CD4-positive, alpha-beta T cell (primary cell): ENCODE measurements around the gene GRK2. TPM values are rescaled to one million over a fixed set of nuclear protein-coding genes. Genes with fewer than 3 reads are reported as not detected.
A peak's percentile ranks its signal among the peaks of the same experiment; 100 is the strongest.

Experiments used
- ATAC-seq: fragments of 200-7000 bp; cut with Tn5 transposase; one replicate; pipeline ENCODE4 v1.10.0; 2022; ENCODE audit warnings: mild to moderate bottlenecking; ENCODE audit not compliant: poor library complexity
- CTCF ChIA-PET: fragments of 350-600 bp; sonication (Branson Sonifier 250); formaldehyde crosslinking; loops from one replicate; lab custom pipeline; 2021; ENCODE audit warnings: antibody characterized with exemption, inconsistent platforms; lab: Charles Lee
- POLR2A ChIA-PET: fragments of 350-600 bp; sonication (Branson Sonifier 250); formaldehyde crosslinking; loops from one replicate; lab custom pipeline; 2021; ENCODE audit warnings: antibody characterized with exemption, inconsistent platforms; lab: Charles Lee
- DNase-seq, 14 experiments: peaks; one replicate each; pipeline ENCODE4 v3.0.0-alpha.2; 2013 to 2020; ENCODE audit warnings: mixed read lengths in 2 of 14
- H3K27ac ChIP-seq, 2 donors: one replicate each; pipeline versions ENCODE4 v1.5.1 to v1.7.0; 2013; ENCODE audit warnings: low read length in 2 of 2, low read depth in 1 of 2, mild to moderate bottlenecking in 1 of 2
- H3K27me3 ChIP-seq, 2 experiments: 1 replicate in 1 of 2; 2 replicates in 1 of 2; pipeline versions ENCODE4 v1.6.1 to v1.7.0; 2013; ENCODE audit warnings: low read length in 2 of 2, control low read depth in 1 of 2, mild to moderate bottlenecking in 1 of 2, moderate library complexity in 1 of 2; ENCODE audit not compliant: insufficient read depth in 2 of 2, control insufficient read depth in 1 of 2
- H3K36me3 ChIP-seq: one replicate; pipeline ENCODE4 v1.6.1; 2013; ENCODE audit warnings: low read length, control low read depth; ENCODE audit not compliant: insufficient read depth
- H3K4me1 ChIP-seq: one replicate; pipeline ENCODE4 v1.6.1; 2013; ENCODE audit warnings: low read length, control low read depth; ENCODE audit not compliant: insufficient read depth
- H3K4me3 ChIP-seq: one replicate; pipeline ENCODE4 v1.5.1; 2013; ENCODE audit warnings: mild to moderate bottlenecking, low read length, moderate library complexity
- H3K9me3 ChIP-seq, 2 experiments: 1 replicate in 1 of 2; 2 replicates in 1 of 2; pipeline versions ENCODE4 v1.6.1 to v1.7.0; 2013; ENCODE audit warnings: low read length in 2 of 2, mild to moderate bottlenecking in 2 of 2, control low read depth in 1 of 2, moderate library complexity in 1 of 2; ENCODE audit not compliant: control insufficient read depth in 1 of 2, insufficient read depth in 1 of 2
- H3K27ac Mint-ChIP-seq: one replicate; pipeline ENCODE4 v1.8.0; 2020; ENCODE audit warnings: mixed read lengths
- H3K27me3 Mint-ChIP-seq: one replicate; pipeline ENCODE4 v1.8.0; 2021; ENCODE audit warnings: mixed read lengths
- H3K36me3 Mint-ChIP-seq: one replicate; pipeline ENCODE4 v1.8.0; 2021; ENCODE audit warnings: low read depth, mixed read lengths
- H3K4me1 Mint-ChIP-seq: one replicate; pipeline ENCODE4 v1.8.0; 2021; ENCODE audit warnings: low read depth, mixed read lengths
- H3K4me3 Mint-ChIP-seq: one replicate; pipeline ENCODE4 v1.8.0; 2020; ENCODE audit warnings: mild to moderate bottlenecking, mixed read lengths
- H3K9me3 Mint-ChIP-seq: one replicate; pipeline ENCODE4 v1.8.0; 2020; ENCODE audit warnings: mixed read lengths
- intact Hi-C, 2 experiments: fragments of 100-400 bp; cut with DNase I in 1 of 2; cut with micrococcal nuclease in 1 of 2; formaldehyde crosslinking; loops; one replicate each; pipeline versions ENCODE4 v1.15.1 to v1.9.0; 2023 to 2025; cut with DNase I, micrococcal nuclease
- total RNA-seq, 174 experiments: library from RNA in 2 of 174; stranded (reverse) in 2 of 174; gene quantifications; one replicate each; pipeline ENCODE4 v1.2.3 and lab custom pipeline; 2021 to 2026
- TF ChIP-seq, protein P1 (sequence below): fragments of 200-600 bp; IDR thresholded peaks from one replicate; pipeline ENCODE4 v1.8.0; 2022; ENCODE audit warnings: antibody characterized with exemption, mild to moderate bottlenecking

The GRK2 gene
- total RNA-seq, 2 experiments from 2014 or later: 309 to 325 TPM

DNA sequence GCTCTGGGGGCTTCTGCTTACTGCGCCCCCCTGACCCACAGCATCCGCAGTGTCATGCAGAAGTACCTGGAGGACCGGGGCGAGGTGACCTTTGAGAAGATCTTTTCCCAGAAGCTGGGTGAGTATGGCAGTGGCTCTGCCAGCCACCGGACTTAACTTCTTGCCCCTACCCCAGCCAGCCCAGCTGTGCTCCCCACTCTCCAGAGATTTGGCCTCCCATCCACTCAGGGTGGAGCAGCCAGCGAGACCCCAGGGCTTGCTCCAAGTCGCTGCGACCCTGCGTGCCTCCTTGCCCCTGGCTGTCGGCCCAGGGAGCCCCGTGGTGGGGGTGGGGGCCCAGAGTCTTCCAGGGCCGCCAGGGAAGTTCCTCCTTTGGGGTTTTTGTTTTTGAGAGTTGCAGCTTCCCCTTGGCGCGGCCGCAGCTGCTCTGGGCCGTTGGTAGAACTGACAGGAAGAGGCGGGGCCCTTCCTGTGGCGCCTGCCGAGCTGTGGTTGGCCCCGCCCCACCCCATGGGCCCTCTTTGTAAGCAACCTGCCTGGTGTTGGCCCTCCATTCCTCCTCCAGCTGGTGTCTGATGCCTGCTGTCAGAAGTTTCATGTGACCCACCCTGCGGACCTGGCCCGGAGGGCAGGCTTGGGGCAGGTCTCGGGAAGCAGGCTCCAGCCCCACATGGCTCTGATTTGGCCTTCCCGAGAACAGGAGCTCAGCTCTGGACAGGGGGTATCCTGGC is 11.1 kb downstream of the GRK2 start:
- H3K27me3 Mint-ChIP-seq: no peaks in the 10 kb centered on the region
- no peaks in the 10 kb centered on the region for H3K27me3 ChIP-seq
- H3K9me3 Mint-ChIP-seq: no peaks in the 10 kb centered on the region
- ChIA-PET POLR2A (interaction anchor here (0.6 to 5.3 kb wide), 23 partner anchors 10 to 1778 kb away, joined by 3 to 191 read pairs (median 5); partner anchors contain the start of genes ANKRD13D, GRK2, KDM2A and MALAT1), CTCF (interaction anchor here (0.6 to 4.1 kb wide), 5 partner anchors 10 to 113 kb away, joined by 4 to 26 read pairs (median 7); partner anchors contain the start of gene ANKRD13D)
- H3K36me3 ChIP-seq: peaks cover 87% of the 10 kb centered on the region
- DNase-seq (peak; percentile 81 to 98 (median 93)), ATAC-seq (peak; percentile 93)
- peak overlapping the region; percentile 91 for H3K4me3 Mint-ChIP-seq
- peaks cover 70% of the 10 kb centered on the region for H3K36me3 Mint-ChIP-seq
- H3K27ac Mint-ChIP-seq: peak overlapping the region; percentile 90
- TF ChIP-seq, protein P1, sequence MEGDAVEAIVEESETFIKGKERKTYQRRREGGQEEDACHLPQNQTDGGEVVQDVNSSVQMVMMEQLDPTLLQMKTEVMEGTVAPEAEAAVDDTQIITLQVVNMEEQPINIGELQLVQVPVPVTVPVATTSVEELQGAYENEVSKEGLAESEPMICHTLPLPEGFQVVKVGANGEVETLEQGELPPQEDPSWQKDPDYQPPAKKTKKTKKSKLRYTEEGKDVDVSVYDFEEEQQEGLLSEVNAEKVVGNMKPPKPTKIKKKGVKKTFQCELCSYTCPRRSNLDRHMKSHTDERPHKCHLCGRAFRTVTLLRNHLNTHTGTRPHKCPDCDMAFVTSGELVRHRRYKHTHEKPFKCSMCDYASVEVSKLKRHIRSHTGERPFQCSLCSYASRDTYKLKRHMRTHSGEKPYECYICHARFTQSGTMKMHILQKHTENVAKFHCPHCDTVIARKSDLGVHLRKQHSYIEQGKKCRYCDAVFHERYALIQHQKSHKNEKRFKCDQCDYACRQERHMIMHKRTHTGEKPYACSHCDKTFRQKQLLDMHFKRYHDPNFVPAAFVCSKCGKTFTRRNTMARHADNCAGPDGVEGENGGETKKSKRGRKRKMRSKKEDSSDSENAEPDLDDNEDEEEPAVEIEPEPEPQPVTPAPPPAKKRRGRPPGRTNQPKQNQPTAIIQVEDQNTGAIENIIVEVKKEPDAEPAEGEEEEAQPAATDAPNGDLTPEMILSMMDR: no peak
- intact Hi-C loops: loop anchor here (1.0 kb wide), 4 partner anchors 9 to 40 kb away; no protein-coding TSS in a partner anchor
- H3K9me3 ChIP-seq: no peaks in the 10 kb centered on the region
- H3K27ac ChIP-seq: peak overlapping the region; percentile 76 to 97
- H3K4me3 ChIP-seq: peak overlapping the region; percentile 43
- peaks cover 64% of the 10 kb centered on the region for H3K4me1 Mint-ChIP-seq
- H3K4me1 ChIP-seq: peaks cover 100% of the 10 kb centered on the region

GRCh38 chr11:67278135-67278938 is 12.1 kb downstream of the GRK2 start:
- POLR2A ChIA-PET: interaction anchor here (0.8 to 5.3 kb wide), 20 partner anchors 9 to 1779 kb away, joined by 3 to 191 read pairs (median 6); partner anchors contain the start of genes ANKRD13D, GRK2, KDM2A and MALAT1
- Histone ChIP-seq H3K27ac (peak overlapping the region; percentile 76 to 97), H3K4me3 (peak overlapping the region; percentile 43), H3K27me3 (no peaks in the 10 kb centered on the region), H3K36me3 (peaks cover 87% of the 10 kb centered on the region), H3K9me3 (no peaks in the 10 kb centered on the region), H3K4me1 (peaks cover 100% of the 10 kb centered on the region)
- CTCF ChIA-PET: interaction anchor here (1.2 to 4.1 kb wide), 3 partner anchors 10 to 40 kb away, joined by 7 to 26 read pairs (median 18); partner anchors contain the start of gene ANKRD13D
- TF ChIP-seq, protein P1: no peak
- no peak for ATAC-seq
- H3K36me3 Mint-ChIP-seq: peaks cover 79% of the 10 kb centered on the region
- intact Hi-C loops: no loop called here
- H3K4me1 Mint-ChIP-seq: peaks cover 57% of the 10 kb centered on the region
- peak in 1 of 14 experiments; percentile 13 for DNase-seq
- H3K27ac Mint-ChIP-seq: peak overlapping the region; percentile 90
- peak overlapping the region; percentile 91 for H3K4me3 Mint-ChIP-seq
- no peaks in the 10 kb centered on the region for H3K9me3 Mint-ChIP-seq
- H3K27me3 Mint-ChIP-seq: no peaks in the 10 kb centered on the region

- intact Hi-C loops: no loop called here
Measured at GRCh38 chr11:67278939-67279588, 12.8 kb downstream of the GRK2 start.

More at GRCh38 chr11:67278939-67279588, 12.8 kb downstream of the GRK2 start:
- ChIA-PET CTCF (interaction anchor here (0.5 to 2.2 kb wide), 4 partner anchors 10 to 108 kb away, joined by 3 to 18 read pairs (median 4); no protein-coding TSS in a partner anchor), POLR2A (interaction anchor here (1.8 to 5.3 kb wide), 3 partner anchors 9 to 11 kb away, joined by 15 to 191 read pairs (median 65); partner anchors contain the start of genes ANKRD13D and GRK2)
- H3K9me3 ChIP-seq: no peaks in the 10 kb centered on the region
- H3K9me3 Mint-ChIP-seq: no peaks in the 10 kb centered on the region
- peaks cover 100% of the 10 kb centered on the region for H3K4me1 ChIP-seq
- H3K4me3 ChIP-seq: peak overlapping the region; percentile 43
- peaks cover 89% of the 10 kb centered on the region for H3K36me3 ChIP-seq
- peak overlapping the region; percentile 76 to 97 for H3K27ac ChIP-seq
- H3K36me3 Mint-ChIP-seq: peaks cover 86% of the 10 kb centered on the region
- no peaks in the 10 kb centered on the region for H3K27me3 Mint-ChIP-seq
- peak overlapping the region; percentile 34 for H3K4me3 Mint-ChIP-seq
- ATAC-seq (no peak), DNase-seq (peak in 1 of 14 experiments; percentile 3)
- H3K4me1 Mint-ChIP-seq: peaks cover 52% of the 10 kb centered on the region
- TF ChIP-seq, protein P1: no peak
- no peaks in the 10 kb centered on the region for H3K27me3 ChIP-seq
- H3K27ac Mint-ChIP-seq: peak overlapping the region; percentile 90
